ENCODE results near the gene ORMDL3.
A peak's percentile ranks its signal among the peaks of the same experiment; 100 is the strongest.

ORMDL3 gene

GRCh38 chr17:39933912-39934311 lies 6.5 kb upstream of the ORMDL3 start:
- H3K9me3 ChIP-seq (ENCODE audit: control insufficient read depth, insufficient read depth, low read depth, low read length), result no peaks in the 10 kb centered on the region
- CTCF ChIA-PET, result interaction anchor here (0.6 kb wide), 1 partner anchor 215 kb away, joined by 3 read pairs; no protein-coding TSS in a partner anchor
- TF ChIP-seq ZFHX2 (tag by site-specific recombination; conservative IDR thresholded peaks at IDR 0.05) (0 out of 2 replicates have a peak, but pooled peaks have one; percentile 3), ZNF426 (tag by site-specific recombination; IDR thresholded peaks at IDR 0.05) (no peak), ZBTB6 (tag by site-specific recombination; IDR thresholded peaks at IDR 0.05) (no peak)
- no peaks in the 10 kb centered on the region for H3K36me3 ChIP-seq (ENCODE audit: control insufficient read depth in 2 of 2, insufficient read depth in 1 of 2, low read length in 2 of 2)
- no peak overlapping the region for H3K4me3 ChIP-seq (ENCODE audit: low read depth, low read length)
- peaks cover 3% of the 10 kb centered on the region for H3K4me1 ChIP-seq (ENCODE audit: control insufficient read depth, insufficient read depth, low read length)
- H3K27ac ChIP-seq (ENCODE audit: extremely low read depth, low read depth, low read length), result no peak overlapping the region
- POLR2A ChIA-PET, result no interaction called here

- Histone ChIP-seq H3K36me3 (ENCODE audit: control insufficient read depth in 2 of 2, insufficient read depth in 1 of 2, low read length in 2 of 2) (no peaks in the 10 kb centered on the region), H3K4me1 (ENCODE audit: control insufficient read depth, insufficient read depth, low read length) (peaks cover 18% of the 10 kb centered on the region), H3K9me3 (ENCODE audit: control insufficient read depth, insufficient read depth, low read depth, low read length) (no peaks in the 10 kb centered on the region), H3K4me3 (ENCODE audit: low read depth, low read length) (no peak overlapping the region), H3K27ac (ENCODE audit: extremely low read depth, low read depth, low read length) (no peak overlapping the region; the same call in 1 of the 2 replicates)
- POLR2A ChIA-PET, result interaction anchor here (0.5 to 1.0 kb wide), 2 partner anchors 9 to 171 kb away, joined by 3 read pairs; partner anchors contain the start of gene NR1D1
- CTCF ChIA-PET, result interaction anchor here (0.6 to 3.1 kb wide), 6 partner anchors 10 to 306 kb away, joined by 3 to 16 read pairs (median 6); partner anchors contain the start of gene PSMD3
- TF ChIP-seq MZF1 (tag by site-specific recombination; IDR thresholded peaks at IDR 0.05; ENCODE audit: borderline replicate concordance) (no peak), ZNF146 (tag by site-specific recombination; IDR thresholded peaks at IDR 0.05) (peak; percentile 2; the same call in 1 of the 2 replicates), ZNF133 (tag by site-specific recombination; IDR thresholded peaks at IDR 0.05) (no peak), INSM2 (tag by site-specific recombination; IDR thresholded peaks at IDR 0.05) (no peak), SP7 (tag by site-specific recombination; IDR thresholded peaks at IDR 0.05) (0 out of 2 replicates have a peak, but pooled peaks have one; percentile 71), ZNF449 (tag by site-specific recombination; IDR thresholded peaks at IDR 0.05) (no peak), ZNF654 (tag by site-specific recombination; IDR thresholded peaks at IDR 0.05; ENCODE audit: low read depth) (no peak), ZSCAN5A (tag by site-specific recombination; IDR thresholded peaks at IDR 0.05) (no peak)
These were observed 2.4 kb upstream of the ORMDL3 start for GRCh38 chr17:39929646-39930407.

GRCh38 chr17:39928858-39929645 lies 1.7 kb upstream of the ORMDL3 start:
- ChIA-PET POLR2A (interaction anchor here (0.5 to 1.3 kb wide), 3 partner anchors 10 to 172 kb away, joined by 3 read pairs; partner anchors contain the start of genes NR1D1 and PSMD3), CTCF (interaction anchor here (0.6 to 3.1 kb wide), 7 partner anchors 11 to 305 kb away, joined by 3 to 16 read pairs (median 5); partner anchors contain the start of gene PSMD3)
- Histone ChIP-seq H3K9me3 (ENCODE audit: control insufficient read depth, insufficient read depth, low read depth, low read length) (no peaks in the 10 kb centered on the region), H3K36me3 (ENCODE audit: control insufficient read depth in 2 of 2, insufficient read depth in 1 of 2, low read length in 2 of 2) (peaks cover 0 to 3% of the 10 kb centered on the region in 2 experiments; a peak in 1 of 3 replicates), H3K27ac (ENCODE audit: extremely low read depth, low read depth, low read length) (peak overlapping the region; percentile 84; the same call in 1 of the 2 replicates), H3K4me1 (ENCODE audit: control insufficient read depth, insufficient read depth, low read length) (peaks cover 18% of the 10 kb centered on the region), H3K4me3 (ENCODE audit: low read depth, low read length) (no peak overlapping the region)
- no peak for TF ChIP-seq ZNF433 (tag by site-specific recombination; IDR thresholded peaks at IDR 0.05; ENCODE audit: low read depth)
- peak; percentile 97 for TF ChIP-seq SP7 (tag by site-specific recombination; IDR thresholded peaks at IDR 0.05)
- peak; percentile 68; the same call in 1 of the 2 replicates for TF ChIP-seq ZNF639 (tag by site-specific recombination; IDR thresholded peaks at IDR 0.05)
- peak; percentile 26; the same call in 1 of the 2 replicates for TF ChIP-seq TSHZ1 (tag by site-specific recombination; IDR thresholded peaks at IDR 0.05; ENCODE audit: borderline replicate concordance)
- TF ChIP-seq ZNF248 (tag by site-specific recombination; IDR thresholded peaks at IDR 0.05), result no peak
- TF ChIP-seq ZNF76 (tag by site-specific recombination; IDR thresholded peaks at IDR 0.05; ENCODE audit: borderline replicate concordance, low read depth), result no peak
